Astrocyte (in vitro differentiated cells and primary cell): ENCODE results near the gene RHEBL1.

Source experiments
- CTCF ChIP-seq: IDR thresholded peaks from 2 replicates; pipeline ENCODE4 v1.5.1; 2011; ENCODE audit warnings: low read depth, mild to moderate bottlenecking, inconsistent platforms, low read length, moderate library complexity; ENCODE audit not compliant: insufficient read depth
- EZH2 ChIP-seq: IDR thresholded peaks from 2 replicates; pipeline ENCODE4 v1.6.1; 2012; ENCODE audit warnings: mild to moderate bottlenecking, low read length, inconsistent platforms; ENCODE audit not compliant: insufficient read depth

- TF ChIP-seq EZH2 (no peak), CTCF (no peak)
Observed at GRCh38 chr12:49038291-49038955, 31.4 kb downstream of the RHEBL1 start.
